ENCODE results near the gene FAIM2.

FAIM2 gene

GRCh38 chr12:49930515-49931288 is 27.0 kb upstream of the FAIM2 start:
- DNase-seq (ENCODE audit: low read depth), result no peak

GRCh38 chr12:49929581-49929980 is 25.9 kb upstream of the FAIM2 start:
- TF ChIP-seq CTCF (IDR thresholded peaks at IDR 0.05; ENCODE audit: low read depth, low read length, missing control alignments), result no peak
- DNase-seq (ENCODE audit: low read depth), result no peak
- no peak overlapping the region for H3K4me3 ChIP-seq (ENCODE audit: low read depth, low read length)

More at GRCh38 chr12:49930515-49931288, 27.0 kb upstream of the FAIM2 start:
- no peak for TF ChIP-seq CTCF (IDR thresholded peaks at IDR 0.05; ENCODE audit: low read depth, low read length, missing control alignments)
- no peak overlapping the region for H3K4me3 ChIP-seq (ENCODE audit: low read depth, low read length)

GRCh38 chr12:49928471-49928870 is 24.8 kb upstream of the FAIM2 start:
- no peak for DNase-seq (ENCODE audit: low read depth)
- H3K4me3 ChIP-seq (ENCODE audit: low read depth, low read length), result no peak overlapping the region
- TF ChIP-seq CTCF (IDR thresholded peaks at IDR 0.05; ENCODE audit: low read depth, low read length, missing control alignments), result no peak

GRCh38 chr12:49925433-49926204 is 21.9 kb upstream of the FAIM2 start:
- no peak overlapping the region for H3K4me3 ChIP-seq (ENCODE audit: low read depth, low read length)
- TF ChIP-seq CTCF (IDR thresholded peaks at IDR 0.05; ENCODE audit: low read depth, low read length, missing control alignments), result no peak
- no peak for DNase-seq (ENCODE audit: low read depth)

- no peak for TF ChIP-seq CTCF (IDR thresholded peaks at IDR 0.05; ENCODE audit: low read depth, low read length, missing control alignments)
- no peak for DNase-seq (ENCODE audit: low read depth)
- no peak overlapping the region for H3K4me3 ChIP-seq (ENCODE audit: low read depth, low read length)
Observed at GRCh38 chr12:49924628-49925246, 21.0 kb upstream of the FAIM2 start.

GRCh38 chr12:49923880-49924556 is 20.3 kb upstream of the FAIM2 start:
- no peak for TF ChIP-seq CTCF (IDR thresholded peaks at IDR 0.05; ENCODE audit: low read depth, low read length, missing control alignments)

More at GRCh38 chr12:49923880-49924556, 20.3 kb upstream of the FAIM2 start:
- no peak overlapping the region for H3K4me3 ChIP-seq (ENCODE audit: low read depth, low read length)
- DNase-seq (ENCODE audit: low read depth), result no peak

All from GM12864 (cell line).